HG03354 (cell line): ENCODE results near the gene CNTNAP5.

Experiments used
- ATAC-seq: cut with Tn5 transposase; IDR thresholded peaks from one replicate; pipeline ENCODE4 v1.9.1; 2021; ENCODE audit warnings: mild to moderate bottlenecking; ENCODE audit not compliant: unreplicated experiment, poor library complexity, severe bottlenecking

The CNTNAP5 gene

DNA sequence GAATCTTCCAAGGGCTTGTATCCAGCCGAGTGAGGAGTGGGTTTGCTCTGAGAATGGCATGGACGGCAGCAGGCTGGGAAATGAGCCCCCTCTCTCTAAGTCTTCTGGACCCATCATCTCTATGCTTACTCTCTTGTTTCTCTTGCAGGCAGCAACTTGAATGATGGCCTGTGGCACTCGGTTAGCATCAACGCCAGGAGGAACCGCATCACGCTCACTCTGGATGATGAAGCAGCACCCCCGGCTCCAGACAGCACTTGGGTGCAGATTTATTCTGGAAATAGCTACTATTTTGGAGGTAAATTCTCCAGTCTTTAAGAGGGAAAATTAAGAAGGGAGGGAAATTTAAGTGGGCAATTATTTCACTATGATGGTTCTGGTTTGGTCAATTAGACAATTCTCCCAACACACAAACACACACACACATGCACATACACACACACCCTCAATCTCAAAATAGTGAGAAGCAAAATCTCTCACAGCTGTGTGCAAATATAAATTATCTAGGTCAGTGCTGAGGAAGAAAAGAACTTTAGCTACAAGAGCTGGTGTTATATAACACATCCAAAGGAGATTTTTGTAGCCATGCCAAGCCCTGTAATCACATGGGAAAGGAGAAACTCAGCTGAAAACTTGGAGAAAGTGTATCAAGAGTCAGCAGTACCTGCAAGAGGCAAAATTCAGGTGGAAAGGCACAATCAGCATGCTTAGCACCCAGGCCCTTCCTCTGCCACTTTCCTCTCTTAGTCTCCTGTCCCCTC, 499.2 kb downstream of the CNTNAP5 start:
- no peak for ATAC-seq

GRCh38 chr2:124526221-124526620, 501.1 kb downstream of the CNTNAP5 start:
- ATAC-seq = no peak

GRCh38 chr2:124530203-124530602, 505.1 kb downstream of the CNTNAP5 start:
- no peak for ATAC-seq

GRCh38 chr2:124533226-124533954, 508.3 kb downstream of the CNTNAP5 start:
- no peak for ATAC-seq

DNA sequence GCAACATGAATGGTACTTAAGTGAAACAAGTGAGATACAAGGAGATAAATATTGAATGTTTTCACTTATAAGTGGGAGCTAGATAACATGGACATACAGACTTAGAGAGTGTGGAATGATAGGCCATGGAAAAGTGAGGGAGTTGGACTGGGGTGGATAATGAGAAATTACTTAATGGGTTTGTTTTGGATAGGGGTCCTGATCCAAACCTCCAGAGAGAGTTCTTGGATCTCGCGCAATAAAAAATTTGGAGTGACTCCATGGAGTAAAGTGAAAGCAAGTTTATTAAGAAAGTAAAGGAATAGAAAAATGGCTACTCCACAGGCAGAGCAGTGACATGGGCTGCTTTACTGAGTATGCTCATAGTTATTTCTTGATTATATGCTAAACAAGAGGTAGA, 508.9 kb downstream of the CNTNAP5 start:
- ATAC-seq = no peak

GRCh38 chr2:124535816-124536215, 510.7 kb downstream of the CNTNAP5 start:
- no peak for ATAC-seq

- ATAC-seq = no peak
Measured at GRCh38 chr2:124536591-124536990, 511.5 kb downstream of the CNTNAP5 start.

DNA sequence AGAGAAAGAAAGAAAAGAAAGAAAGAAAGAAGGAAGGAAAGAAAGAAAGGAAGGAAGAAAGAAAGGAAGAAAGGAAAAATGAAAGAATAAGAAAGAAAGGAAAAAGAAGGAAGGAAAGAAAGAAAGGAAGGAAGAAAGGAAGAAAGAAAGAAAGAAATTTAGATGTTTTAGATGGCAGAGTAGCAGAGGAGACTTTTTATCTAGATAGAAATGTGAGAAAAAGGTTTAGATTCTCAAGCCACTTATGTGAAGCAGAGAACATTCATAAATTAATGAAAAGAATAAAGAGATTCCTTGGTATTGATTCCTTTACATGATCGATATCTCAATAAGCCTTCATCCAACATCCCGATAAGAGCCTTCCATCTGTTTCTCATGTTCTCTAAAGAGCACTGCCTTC, 513.5 kb downstream of the CNTNAP5 start:
- ATAC-seq = no peak

DNA sequence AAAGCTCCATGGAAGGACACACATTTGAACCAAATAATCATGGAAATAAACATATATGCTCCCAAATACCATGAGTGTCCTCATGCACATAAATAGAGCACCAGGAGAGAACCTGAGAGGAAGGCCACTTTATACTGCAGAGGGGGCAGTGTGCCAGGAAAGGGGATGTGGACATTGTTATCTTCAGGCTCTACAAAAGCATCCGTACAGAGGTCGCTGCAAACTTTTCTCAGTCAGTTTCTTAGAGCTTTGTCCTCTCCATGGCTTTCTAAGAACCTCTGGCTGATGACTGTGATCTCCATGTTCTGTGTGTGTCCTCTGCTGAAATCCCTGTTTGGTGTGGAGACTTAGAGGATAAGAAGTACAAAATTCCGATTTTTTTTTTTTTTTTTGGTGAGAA, 515.7 kb downstream of the CNTNAP5 start:
- ATAC-seq = no peak

- no peak for ATAC-seq
Measured at GRCh38 chr2:124542932-124543640, 518.0 kb downstream of the CNTNAP5 start.

DNA sequence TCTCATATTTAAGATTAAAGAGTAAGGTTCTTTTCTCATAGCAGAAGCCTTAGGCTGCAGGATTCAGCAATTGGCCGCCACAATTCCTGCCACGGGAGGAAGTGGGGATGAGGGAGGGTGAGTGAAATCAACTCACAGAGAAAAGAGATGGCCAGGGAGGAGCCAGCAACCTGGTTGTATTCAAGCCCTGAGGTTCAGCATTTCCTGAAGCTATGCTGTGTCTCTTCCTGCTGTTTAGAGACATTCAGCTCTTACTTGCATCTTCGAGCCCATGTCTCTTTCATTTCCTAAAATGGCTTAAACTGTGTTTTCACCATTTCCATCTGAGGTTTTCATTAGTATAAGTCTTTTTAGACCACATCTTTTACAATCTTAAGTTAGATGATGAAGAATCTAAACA, 522.6 kb downstream of the CNTNAP5 start:
- ATAC-seq = no peak

DNA sequence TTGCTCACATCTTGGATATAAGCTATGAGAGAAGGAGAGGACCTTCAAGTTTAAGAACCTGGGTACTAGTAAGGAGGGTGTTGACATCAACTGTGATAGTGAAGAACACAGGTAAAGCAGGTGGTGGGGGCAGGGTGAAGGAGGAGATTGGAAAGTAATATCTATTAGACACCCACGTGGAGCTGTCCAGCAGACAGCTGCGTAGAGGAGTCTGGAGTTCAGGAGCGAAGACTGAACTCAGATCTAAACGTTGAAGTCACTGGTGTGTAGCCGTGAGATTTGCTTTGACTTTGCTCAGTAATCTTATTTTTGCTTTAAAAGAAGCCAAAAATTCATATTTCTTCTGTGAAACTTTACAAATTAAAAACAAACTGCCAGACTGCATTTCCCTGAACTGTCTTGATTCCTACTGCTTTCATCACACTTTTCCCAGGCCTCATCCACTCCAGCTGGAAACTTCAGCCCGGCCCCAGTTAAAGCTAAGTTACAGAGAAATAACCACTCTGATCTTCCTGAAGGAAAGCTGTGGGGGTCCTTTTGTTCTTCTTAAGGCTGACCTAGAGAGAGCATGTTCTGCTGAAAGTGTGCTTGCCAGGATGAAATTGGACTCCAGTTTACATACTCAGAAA, 533.3 kb downstream of the CNTNAP5 start:
- ATAC-seq = no peak

GRCh38 chr2:124559236-124559635, 534.1 kb downstream of the CNTNAP5 start:
- no peak for ATAC-seq

- ATAC-seq = no peak
Measured at GRCh38 chr2:124560592-124561112, 535.6 kb downstream of the CNTNAP5 start.

- no peak for ATAC-seq
Measured at GRCh38 chr2:124561486-124561885, 536.4 kb downstream of the CNTNAP5 start.

GRCh38 chr2:124563426-124563825, 538.3 kb downstream of the CNTNAP5 start:
- ATAC-seq = no peak

DNA sequence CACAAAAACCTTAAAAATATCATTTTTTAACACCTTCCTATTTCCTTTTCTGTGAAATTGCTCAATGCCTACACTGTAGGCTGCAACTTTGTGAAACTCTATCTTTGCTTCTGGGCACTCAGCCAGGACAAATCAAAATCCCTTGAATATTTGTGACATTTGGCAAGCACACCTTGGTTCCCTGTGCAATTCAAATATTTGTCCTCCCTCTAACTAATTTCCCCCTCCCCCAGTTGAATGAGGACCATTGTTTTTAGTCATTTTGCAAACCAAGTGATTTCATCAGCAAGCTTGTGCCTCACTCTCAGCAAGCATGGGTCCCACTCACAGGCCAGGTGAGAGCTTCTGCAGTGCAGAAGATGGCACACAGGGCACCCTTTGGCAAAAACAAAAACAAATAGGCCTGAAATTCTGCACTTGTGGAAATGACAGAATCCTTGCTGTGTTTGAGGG, 541.5 kb downstream of the CNTNAP5 start:
- ATAC-seq = no peak

DNA sequence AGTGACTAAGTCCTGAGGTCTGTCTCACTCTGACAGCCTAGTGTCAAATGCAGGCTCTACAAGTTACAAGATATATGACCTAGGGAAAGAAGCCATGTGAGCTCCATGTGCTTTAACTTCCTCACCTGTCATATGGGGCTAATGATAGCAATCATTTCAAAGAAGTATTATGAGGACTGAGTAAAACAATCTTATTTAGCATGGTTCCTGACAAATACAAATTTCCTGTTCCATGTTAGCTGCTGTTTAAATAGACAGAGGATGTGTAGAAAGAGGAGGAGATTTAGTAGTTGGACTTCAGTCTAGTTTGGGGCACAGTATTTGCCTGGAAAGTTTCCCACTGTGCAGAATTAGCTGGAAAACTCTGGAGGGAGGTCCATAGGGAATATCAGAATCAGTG, 545.8 kb downstream of the CNTNAP5 start:
- no peak for ATAC-seq

DNA sequence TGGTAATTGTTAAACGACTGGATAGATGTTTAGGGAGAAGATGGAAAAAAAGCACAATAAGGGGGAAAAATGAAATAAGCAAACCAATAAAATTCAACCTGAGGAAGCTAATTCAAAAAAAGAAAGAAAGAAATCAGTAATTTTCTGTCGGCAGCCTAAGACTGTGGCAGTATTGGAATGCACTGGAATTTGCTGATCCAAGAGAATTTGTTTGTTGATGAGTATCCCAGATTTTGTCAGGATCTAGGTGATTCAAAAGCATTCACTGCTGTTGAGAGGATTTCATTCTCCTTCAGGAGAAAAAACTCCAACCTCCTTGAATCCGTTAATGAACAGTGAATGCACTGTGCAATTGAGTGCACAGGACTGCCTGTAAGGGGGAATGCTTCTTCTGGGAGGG, 546.7 kb downstream of the CNTNAP5 start:
- ATAC-seq = no peak
